Measurements from ENCODE around the gene BDKRB2. TPM values are rescaled to one million over a fixed set of nuclear protein-coding genes. Genes with fewer than 3 reads are reported as not detected.

Gene BDKRB2
- total RNA-seq, 1 donor from 2014 or later, result 22.1 TPM

DNA sequence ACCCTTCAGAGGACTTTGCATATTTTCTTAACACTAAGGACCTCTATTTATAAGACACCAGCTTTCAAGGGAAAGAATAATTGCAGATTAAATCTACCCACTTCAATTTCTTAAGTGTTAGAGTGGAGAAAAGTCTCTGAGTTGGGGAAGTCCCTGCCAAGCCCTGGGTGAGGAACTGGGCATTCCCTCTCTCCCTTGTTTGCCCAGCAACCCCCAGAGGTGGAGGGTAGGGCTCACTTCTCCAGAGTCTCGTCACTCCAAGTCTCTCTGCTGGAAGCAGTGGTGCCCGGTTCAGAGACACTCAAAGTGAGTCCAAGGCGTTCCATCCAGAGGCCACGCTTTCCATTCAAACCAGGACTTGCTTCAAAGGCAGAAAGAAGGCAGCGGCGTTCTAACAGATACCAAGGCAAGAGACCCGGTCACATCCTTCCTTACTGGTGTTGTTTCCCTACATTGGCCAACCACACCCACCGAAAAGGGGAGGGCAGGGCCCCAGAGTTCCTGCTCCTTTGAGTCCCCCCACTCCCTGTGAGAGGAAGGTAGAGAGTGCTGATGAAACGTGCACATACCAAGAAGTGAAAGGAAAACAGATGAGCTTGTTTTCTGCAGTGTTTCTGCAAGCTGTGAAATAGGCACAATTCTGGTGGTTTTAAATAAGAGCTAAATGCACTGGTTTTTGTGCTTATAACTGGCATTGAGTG, 6.1 kb upstream of the BDKRB2 start:
- ATAC-seq, result no peak

GRCh38 chr14:96201157-96201556, 3.5 kb upstream of the BDKRB2 start:
- no peak for ATAC-seq

DNA sequence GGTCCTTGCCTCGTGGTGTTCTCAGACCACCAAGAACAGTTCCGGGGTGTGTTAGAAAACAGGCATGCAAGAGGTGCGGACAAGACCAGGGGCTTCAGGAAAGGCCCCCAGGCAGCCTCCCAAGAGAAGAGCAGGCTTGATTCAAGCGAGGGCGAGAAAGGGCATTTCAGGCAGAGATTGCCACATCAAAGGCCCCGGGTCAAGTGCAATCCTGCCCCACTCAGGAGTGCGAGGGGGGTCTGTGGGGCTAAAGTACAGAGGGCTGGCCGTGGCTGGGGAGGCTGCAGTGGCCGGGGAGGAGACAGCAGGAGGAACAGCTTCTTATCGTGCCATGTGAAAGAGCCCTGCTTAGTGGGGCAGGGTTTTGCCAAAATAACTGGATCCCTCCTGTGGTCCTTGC, 2.7 kb upstream of the BDKRB2 start:
- no peak for ATAC-seq

DNA sequence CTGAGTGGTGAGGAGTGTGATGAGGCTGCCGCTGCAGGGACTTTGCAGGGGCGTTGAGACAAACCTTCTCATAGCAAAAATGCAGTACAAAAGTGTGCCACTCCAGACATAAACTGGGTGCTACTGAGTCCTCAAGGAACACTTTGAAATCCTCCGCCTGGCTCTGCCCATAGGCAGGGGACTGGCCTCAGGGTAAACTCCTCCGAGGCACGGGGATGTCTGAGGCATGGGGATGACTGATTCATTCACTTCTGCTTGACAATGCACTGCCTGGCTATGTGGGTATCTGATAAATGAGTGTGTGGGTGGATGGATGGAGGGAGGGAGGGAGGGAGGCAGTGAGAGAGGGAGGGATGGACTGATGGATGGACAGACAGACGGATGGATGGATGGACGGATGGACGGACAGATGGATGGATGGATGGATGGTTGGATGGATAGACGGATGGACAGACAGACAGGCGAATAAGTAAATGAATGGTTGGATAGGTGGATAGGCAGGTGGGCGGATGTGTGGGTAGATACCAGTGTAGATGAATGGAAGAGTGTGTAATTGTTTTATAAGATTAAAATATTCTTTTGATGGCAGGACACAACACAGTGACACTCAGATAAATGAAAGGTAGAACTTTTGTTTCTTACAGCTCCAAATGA, 2.1 kb upstream of the BDKRB2 start:
- ATAC-seq, result no peak

GRCh38 chr14:96203116-96203515, 1.5 kb upstream of the BDKRB2 start:
- ATAC-seq, result no peak

DNA sequence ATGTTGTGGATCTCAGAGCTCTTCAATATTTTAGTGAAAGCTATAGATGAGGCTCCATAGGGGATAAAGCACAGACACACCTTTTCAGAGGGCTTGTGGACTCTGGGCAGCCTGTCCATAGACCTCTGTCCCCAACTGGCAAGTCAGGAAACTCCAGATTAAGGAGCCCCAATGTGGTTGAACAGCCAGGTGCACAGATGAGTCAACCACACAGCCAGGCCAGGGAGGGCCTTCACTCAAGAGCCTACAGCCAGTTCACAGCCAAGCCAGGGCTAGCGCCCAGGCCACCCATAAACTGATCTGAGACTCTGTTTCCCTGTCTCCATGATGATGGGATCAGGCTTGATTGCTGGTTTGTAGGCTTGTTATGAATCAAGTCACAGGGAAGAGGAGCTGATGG, 1.0 kb upstream of the BDKRB2 start:
- ATAC-seq, result peak; percentile 50

GRCh38 chr14:96205059-96205977, 679 bp downstream of the BDKRB2 start:
- peak; percentile 85 for ATAC-seq

- ATAC-seq, result no peak
Observed at GRCh38 chr14:96205978-96206360, 1.3 kb downstream of the BDKRB2 start.

DNA sequence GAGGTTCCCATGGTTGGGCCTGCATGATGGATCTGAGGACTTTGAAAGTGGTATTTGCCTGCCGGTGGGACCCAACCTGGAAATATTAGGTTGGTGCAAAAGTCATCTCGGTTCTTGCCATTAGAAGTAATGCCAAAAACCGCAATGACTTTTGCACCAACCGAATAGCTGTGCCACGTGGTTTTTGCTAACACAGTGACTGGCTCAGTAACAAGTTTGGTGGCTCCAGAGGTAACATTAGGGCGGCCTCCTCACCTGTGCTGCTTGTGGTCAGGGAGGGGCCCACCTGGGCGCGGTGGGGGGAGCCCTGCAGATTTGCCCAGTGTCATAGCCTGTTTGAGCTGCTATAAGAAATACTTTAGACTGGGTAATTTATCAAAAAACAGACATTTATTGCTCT, 1.8 kb downstream of the BDKRB2 start:
- ATAC-seq, result peak; percentile 72

- ATAC-seq, result no peak
Observed at GRCh38 chr14:96207686-96208085, 3.0 kb downstream of the BDKRB2 start.

- ATAC-seq, result no peak
Observed at GRCh38 chr14:96208739-96209138, 4.1 kb downstream of the BDKRB2 start.

- ATAC-seq, result no peak
Observed at GRCh38 chr14:96212140-96212539, 7.5 kb downstream of the BDKRB2 start.

- ATAC-seq, result no peak
Observed at GRCh38 chr14:96212896-96213295, 8.3 kb downstream of the BDKRB2 start.

DNA sequence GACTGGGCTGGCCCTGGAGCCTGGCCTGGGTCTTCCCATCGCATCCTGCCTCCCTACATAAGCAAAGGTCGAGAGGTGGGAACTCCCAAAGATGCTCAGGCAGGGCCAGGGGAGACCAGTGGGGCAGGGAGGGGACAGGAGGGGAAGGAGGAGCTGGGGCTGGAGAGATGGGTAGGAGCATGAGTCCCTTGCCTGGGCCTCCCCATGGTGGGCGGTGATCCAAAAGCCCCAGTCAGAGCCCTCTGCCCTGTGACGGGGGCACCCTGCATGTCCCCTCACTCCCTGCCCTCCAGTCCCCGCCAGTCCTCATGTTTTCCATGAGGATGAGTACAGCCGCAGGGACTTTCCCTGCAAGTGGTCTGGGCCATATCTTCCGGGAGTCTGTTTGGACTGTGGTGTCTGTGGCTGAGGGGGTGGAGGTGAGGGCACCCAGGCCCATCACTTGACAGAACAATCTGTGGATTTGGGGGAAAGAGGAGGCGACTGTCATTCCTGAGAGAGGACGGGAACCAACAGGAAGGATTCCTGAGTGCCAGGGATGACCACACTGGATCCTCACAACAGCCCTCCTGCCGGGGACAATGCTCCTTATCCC, 9.3 kb downstream of the BDKRB2 start:
- no peak for ATAC-seq

- ATAC-seq, result no peak
Observed at GRCh38 chr14:96214793-96215192, 10.2 kb downstream of the BDKRB2 start.

DNA sequence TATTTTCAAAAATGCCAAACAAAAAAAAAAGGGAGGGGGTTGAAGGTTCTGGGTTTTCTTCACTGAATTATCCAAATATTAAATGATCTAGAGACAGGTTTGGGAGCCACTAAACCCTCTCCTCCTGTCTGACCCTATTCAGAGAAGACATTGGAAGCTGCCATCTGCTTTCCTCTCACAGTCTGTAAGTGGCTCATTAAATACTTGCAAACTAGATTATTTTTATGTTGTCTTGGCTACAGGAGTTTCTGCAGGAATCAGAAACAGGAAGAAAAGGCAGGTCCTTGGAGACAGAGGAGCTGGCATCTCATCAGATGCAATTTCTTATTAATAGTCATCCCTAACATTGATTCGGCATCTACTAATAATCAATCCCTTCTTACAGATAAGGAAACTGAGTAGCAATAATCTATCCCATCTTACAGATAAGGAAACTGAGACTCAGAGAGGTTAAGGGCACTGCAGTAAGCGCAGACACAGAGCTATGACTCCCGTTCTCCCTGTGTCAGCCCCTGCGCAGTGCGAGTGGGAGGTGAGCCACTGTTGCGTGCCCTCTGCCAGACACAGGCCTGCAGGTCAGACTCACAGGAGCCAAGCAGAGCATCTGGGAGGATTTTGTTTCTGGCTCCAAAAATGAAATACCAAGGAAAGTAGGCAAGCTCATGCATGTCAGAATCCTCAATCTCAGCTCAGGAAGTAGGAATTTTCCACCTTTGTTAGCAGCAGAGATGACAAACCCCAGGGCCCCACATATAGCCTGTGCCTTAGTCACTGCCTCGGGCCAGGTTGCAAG, 11.0 kb downstream of the BDKRB2 start:
- ATAC-seq, result peak; percentile 58

DNA sequence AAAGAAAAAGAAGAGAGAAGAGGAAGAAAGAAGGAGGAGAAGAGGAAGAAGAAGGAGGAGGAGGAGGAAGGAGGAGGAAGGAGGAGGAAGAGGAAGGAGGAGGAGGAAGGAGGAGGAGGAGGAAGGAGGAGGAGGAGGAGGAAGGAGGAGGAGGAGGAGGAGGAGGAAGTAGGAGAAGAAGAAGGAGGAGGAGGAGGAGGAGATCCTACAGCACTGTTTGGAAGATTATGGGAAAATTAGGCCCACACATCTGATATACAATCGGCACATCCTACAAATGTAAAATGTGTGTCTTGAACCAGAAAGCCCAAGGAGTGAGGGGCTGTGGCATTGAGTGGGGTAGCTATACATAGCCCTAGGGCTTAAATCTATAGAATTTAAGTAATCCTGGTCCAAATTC, 12.0 kb downstream of the BDKRB2 start:
- ATAC-seq, result no peak

DNA sequence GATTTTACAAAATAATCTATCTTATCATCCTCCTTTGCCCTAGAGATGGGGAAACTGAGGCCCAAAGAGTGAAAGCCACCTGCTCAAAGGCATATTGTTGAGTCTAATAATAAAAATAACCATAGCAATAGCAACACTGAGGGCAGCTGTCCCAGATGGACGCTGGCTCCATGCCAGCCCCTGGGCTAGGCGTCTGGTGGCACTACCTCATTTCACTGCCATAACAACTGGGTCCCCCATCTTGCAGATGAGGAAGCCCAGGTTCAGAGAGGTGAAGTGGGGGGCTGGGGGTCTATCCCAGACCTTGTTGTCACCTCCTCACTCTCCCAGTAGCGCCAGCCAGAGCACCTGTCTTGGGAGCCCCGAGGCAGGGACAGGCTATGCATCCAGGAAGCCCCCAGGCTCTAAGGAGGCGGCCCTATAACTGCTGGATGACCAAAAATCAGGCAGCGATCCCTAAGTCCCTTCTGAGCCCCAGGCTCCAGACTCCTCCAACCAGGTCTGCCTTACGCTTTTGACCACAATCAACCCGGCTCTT, 12.8 kb downstream of the BDKRB2 start:
- ATAC-seq, result no peak

- ATAC-seq, result no peak
Observed at GRCh38 chr14:96221109-96221650, 16.5 kb downstream of the BDKRB2 start.

GRCh38 chr14:96221841-96222240, 17.2 kb downstream of the BDKRB2 start:
- no peak for ATAC-seq

- peak; percentile 92 for ATAC-seq
Observed at GRCh38 chr14:96224480-96225096, 19.9 kb downstream of the BDKRB2 start.
